AG04449 (cell line): ENCODE measurements around the gene TCEAL9.

ENCODE experiments used
- CTCF ChIA-PET: fragments of 350-600 bp; formaldehyde crosslinking; extraction: SDS; loops from one replicate; lab custom pipeline; 2021; ENCODE audit warnings: antibody characterized with exemption; lab: Yijun Ruan, JAX
- POLR2A ChIA-PET: fragments of 400-600, 350-600 bp; formaldehyde crosslinking; extraction: SDS; loops from one replicate; lab custom pipeline; 2020; ENCODE audit warnings: antibody characterized with exemption, inconsistent platforms; lab: Yijun Ruan, JAX
- DNase-seq: peaks from one replicate; pipeline ENCODE4 v3.0.0-alpha.2; 2010; ENCODE audit warnings: low read depth, low spot score
- H3K4me3 ChIP-seq: 2 replicates; pipeline ENCODE4 v1.5.1; 2011; ENCODE audit warnings: low read depth, mild to moderate bottlenecking, control low read depth, low read length
- CTCF ChIP-seq: IDR thresholded peaks from one replicate; pipeline ENCODE4 v1.5.1; 2011; ENCODE audit warnings: mild to moderate bottlenecking, moderate library complexity, low read length, control low read depth, inconsistent platforms; ENCODE audit not compliant: insufficient read depth; ENCODE audit errors: missing control alignments

TCEAL9 gene

GRCh38 chrX:103405009-103405333 lies 48.7 kb downstream of the TCEAL9 start:
- no peak for TF ChIP-seq CTCF
- POLR2A ChIA-PET, result no interaction called here
- CTCF ChIA-PET, result interaction anchor here (0.9 to 1.1 kb wide), 2 partner anchors 19 to 59 kb away, joined by 3 read pairs; no protein-coding TSS in a partner anchor
- peak overlapping the region; percentile 64 for H3K4me3 ChIP-seq
- DNase-seq, result no peak

GRCh38 chrX:103406256-103406655 lies 50.0 kb downstream of the TCEAL9 start:
- TF ChIP-seq CTCF, result no peak
- CTCF ChIA-PET, result no interaction called here
- POLR2A ChIA-PET, result no interaction called here
- no peak for DNase-seq
- H3K4me3 ChIP-seq, result no peak overlapping the region

DNA sequence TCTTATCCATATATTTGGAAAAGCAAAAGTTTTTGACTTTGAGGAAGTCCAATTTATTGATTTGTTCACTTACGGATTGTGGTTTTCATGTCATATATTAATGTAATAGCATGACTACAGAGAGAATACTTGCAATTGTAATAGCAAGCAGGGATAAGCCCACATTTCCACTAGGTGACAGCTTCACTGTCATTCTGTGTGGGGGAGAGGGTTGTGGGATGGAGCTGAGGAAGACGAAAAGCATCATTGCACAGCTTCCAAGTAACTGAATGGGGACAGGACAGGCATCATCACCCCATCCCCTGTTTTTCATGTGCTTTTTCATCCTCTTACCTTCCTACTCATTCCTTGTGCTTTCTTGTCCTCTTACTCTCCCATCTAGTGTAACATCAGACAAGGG lies 51.5 kb downstream of the TCEAL9 start:
- H3K4me3 ChIP-seq, result no peak overlapping the region
- TF ChIP-seq CTCF, result no peak
- POLR2A ChIA-PET, result no interaction called here
- no peak for DNase-seq
- CTCF ChIA-PET, result no interaction called here
